Activated CD8-positive, alpha-beta memory T cell treated with anti-CD3 and anti-CD28 coated beads, Interleukin-2, amount 50 U/mL, for 4 hours (primary cell): ENCODE results near the gene PDCD10.

ENCODE experiments used
- DNase-seq: peaks from one replicate; pipeline ENCODE4 v3.0.0-alpha.2; 2020

Gene PDCD10

DNA sequence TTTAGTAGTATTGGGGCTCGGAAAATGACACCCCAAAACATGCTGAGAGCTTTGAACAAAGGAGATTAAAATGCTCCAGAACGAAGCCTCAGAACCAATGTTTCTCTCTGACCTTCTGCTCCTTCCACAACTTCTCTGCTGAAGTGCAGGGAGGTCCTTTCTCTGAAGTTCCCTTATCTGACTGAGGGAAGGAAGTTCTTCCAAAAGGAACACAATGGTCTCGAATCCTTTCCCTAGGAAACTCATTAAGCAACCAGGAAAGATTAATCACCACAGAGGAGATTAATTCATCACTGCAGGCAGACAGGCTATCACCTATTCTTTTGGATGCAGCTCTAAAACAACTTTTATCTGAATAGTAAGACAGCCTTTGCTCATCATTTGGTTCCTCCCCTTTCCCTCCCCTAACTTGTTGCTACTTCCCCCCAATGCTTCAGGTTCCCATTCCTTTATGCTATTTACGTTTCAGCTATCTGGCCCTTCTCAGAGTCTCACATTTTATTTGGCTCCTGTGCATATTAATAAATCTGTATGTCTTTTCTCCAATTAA, 62.7 kb downstream of the PDCD10 start:
- no peak for DNase-seq

DNA sequence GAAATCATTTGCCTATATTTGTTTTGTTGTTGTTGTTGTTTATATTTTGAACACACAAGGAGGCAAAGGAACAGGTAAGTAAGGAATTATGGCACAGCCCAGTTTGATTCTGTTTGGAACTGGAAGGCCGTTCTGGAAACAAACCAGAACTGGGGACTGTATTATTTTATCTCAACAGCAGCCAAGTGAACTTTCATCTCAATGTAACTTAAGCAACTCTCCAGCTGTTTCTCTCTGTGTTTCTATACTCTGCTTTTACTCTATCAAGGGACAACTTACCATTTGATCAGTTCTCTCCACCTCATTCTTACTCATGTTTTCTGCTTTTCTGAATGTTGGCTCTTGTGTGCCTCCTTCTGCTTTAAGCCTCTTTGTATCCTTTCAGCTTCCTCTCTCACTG, 65.0 kb downstream of the PDCD10 start:
- no peak for DNase-seq

DNA sequence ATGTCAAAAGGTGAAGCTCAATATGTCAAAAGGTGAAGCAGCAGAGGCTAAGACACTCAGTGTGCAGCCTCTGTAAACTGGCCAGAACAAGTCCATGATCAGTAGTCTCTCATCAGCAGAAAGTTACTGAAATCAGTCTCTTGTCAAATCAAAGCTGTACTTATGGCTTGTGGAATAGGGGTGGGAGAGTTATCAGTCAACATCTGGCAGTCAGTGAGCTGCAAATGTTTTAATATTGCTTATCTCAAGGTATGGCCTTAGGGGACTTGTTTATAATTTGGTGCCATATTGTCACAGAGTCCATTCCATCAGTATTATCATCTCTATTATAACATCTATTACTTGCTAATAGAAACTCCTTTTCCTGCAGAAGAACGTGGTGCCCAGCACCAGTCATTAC, 66.0 kb downstream of the PDCD10 start:
- DNase-seq, result no peak

DNA sequence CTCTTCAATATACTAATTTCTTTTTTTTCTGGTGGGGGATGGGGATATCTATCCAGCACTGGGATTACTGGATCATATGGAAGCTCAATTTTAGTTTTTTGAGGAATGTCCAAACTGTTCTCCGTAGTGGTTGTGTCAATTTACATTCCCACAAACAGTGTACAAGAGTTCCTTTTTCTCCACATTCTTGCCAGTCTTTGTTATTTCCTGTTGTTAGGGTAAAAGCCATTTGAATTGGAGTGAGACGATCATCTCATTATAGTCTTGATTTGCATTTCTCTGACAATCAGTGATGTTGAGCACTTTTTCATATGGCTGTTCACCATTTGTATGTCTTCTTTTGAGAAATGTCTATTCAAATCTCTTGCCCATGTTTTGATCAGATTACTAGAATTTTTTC, 68.1 kb downstream of the PDCD10 start:
- no peak for DNase-seq

DNA sequence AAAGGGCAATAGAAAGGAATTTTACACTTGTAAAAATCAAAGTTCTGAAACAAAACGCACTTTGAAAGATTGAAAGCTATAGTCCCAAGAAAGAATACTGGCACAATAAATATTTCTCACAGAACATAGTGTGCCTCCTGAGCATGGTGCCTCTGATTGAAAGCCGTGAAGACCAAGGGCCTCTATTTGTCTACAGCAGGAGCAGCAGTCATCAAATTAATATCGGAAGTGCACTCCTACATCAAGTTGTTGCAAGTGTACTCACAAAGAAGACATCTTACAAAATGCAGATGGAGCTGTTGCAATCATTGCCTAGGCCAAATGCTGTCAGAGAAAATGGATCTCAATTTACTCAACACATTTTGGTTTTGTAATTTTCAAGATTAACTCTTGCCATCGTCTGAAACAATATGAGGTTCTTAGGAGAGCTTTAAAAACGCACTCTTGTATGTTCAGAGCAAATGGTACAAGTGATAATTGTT, 71.7 kb downstream of the PDCD10 start:
- no peak for DNase-seq

DNA sequence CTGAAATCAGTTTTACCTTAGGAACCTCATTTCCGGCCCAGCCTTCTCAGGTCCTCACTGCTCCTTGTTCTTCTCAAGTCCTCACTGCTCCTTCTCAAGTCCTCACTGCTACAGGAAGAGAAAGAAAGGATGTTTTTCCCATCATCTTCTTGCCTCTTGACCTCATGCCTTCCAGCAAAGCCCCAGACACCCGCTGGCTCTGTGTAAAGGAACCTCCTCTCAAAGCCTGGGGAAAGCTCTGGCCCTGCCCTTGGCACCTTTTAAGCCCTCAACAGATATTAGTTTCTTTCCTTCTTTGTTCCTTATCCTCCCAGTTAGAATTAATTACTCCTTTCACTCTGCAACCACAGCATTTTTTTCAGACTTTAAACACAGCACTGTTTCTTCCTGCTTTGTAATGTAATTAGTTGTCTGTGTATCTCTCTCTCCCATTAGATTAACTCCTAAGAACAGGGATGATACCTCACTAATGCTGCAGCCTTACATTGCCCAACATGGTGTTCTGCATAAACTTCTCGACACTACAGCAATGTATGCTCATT, 76.9 kb downstream of the PDCD10 start:
- no peak for DNase-seq

DNA sequence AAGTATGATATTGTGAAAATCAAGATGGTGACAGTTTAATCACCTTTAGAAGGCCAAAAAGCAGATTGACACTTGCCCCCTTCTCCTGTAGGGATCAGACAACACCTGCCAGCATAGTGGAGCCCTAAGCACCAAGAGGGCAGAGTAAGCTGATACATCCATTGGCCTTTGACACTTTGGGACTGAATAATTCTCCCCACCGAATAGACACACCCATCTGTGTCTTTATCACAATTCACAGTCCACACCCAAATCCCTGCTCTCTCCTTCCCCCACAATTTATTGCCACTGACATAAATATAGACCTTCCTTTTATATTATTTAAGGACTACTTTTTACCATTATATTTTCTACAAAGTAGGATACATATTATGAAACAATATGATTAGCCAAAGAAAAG, 77.9 kb downstream of the PDCD10 start:
- no peak for DNase-seq

DNA sequence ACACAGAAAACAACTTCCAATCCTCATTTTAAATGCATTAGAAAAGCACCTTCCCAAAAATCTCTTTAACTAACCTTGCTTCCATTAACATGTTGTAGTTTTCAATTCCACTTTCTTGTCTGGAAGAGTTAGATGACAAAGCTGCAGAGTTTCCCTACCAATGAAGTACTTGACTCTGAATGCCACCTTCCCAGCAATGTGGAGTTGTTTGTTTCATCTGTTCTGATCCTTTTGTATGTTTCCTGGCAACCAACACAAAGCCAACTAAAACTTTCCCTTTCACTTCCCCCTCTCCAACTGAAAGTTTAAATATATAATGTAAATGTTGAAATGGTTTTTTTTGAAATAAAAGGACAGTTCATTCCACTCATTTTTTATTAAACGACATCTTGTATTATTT, 80.9 kb downstream of the PDCD10 start, which contains the start of gene WDR49:
WDR49 (minus strand) TSS at position 183 of the 400 bp plus-strand sequence. CDS start 517 bp downstream, outside the sequence.
- DNase-seq, result no peak

DNA sequence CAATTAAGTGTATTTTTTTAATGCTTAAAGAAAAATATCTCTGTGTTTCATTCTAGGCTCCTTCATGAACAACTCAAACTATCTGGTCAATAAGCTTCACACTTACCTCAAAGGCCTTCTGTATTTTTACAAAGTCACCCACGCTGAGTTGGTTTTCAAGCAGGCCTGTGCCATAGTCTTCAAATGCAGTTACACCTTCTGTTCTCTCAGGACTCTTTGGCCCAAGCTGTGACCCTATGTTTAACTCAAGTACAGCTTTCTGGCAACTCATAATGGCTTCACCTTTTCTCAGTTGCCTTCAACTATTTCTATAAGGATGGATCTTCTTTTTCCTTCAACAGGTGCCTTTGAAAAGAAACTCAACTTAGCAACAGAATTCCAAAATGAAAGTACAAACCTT, 81.5 kb downstream of the PDCD10 start:
- DNase-seq, result no peak

DNA sequence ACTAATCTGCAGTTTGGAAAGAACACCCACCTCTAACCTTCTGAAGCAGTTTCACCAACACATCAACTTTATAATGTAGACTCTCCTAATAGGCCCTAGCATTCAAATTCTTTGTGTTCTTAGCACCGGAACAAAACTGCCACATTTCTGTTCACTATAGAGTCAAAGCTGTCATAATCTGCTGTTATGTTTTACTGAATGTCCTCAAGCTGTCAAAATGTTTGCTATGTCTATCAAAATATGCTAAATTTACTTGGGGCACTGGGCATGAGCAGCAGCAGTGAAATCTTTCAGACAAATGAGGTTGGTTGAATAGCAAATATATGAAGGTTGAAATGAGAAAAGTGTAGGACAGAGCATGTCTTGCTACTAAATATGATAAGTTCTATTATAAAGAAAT, 82.9 kb downstream of the PDCD10 start:
- no peak for DNase-seq

DNA sequence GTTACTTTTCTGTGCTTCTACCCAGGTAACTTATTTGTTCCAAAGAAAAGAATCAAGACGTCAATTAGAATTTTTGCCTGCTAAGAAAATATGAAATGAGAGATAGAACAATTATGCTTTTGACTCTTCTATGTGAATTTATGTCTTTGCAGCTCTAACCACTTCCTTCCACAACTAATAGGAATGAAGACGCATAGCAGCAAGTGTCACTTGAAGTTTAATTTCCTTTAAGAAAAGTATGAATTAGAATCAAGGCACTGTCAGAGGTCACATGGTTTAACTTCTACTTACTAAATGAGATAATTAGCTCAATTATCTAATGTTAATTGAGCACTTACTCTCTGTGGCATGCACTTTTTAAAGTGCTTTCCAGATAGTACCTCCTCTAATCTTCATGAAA, 84.2 kb downstream of the PDCD10 start:
- DNase-seq, result no peak

DNA sequence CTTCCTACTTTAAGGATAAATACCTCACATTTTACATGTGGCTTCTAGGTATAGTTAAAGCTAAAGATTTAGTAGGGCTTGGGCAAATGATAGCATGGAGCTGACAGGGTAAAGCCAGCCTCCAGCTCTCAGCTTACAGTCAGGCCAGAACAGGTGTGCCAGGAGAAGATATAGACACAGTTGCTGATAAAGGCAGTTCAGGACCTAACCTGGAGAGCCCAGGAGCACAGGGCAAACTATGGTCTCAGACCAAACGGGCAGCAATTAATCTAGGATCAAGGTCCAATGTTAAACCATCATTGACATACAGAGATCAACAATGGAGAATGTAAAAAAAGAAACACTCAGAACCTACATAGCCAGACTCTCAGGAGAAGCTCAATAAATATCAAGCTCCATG, 84.9 kb downstream of the PDCD10 start:
- DNase-seq, result no peak

DNA sequence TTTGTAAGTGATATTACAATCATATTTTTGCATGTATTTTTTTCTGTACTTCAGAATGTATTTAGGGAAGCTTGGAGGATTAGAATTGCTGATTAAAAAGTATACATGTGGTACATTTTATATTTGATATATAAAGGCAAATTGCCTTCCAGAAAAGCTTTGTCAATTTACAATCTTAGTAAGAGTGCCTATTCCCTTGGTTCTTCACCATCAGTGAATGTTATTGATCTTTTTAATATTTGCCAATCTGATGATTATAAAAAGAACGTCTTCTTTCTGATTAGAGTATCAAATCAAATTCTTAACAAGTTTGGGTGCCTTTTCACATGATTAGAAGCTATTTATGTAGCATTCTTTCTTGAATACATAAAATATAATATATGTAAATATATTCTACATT, 90.1 kb downstream of the PDCD10 start:
- no peak for DNase-seq
